OCI-LY3 (cell line): Measurements from ENCODE around the gene SPX.

Experiments
- EZH2phosphoT487 ChIP-seq: fragments of 200-600 bp; shearing (Covaris generic); IDR thresholded peaks from 2 replicates; pipeline ENCODE4 v1.6.1; 2018; ENCODE audit warnings: antibody characterized with exemption, mixed run types, low read depth
- TF ChIP-seq, protein P1 (sequence below): fragments of 200-600, 300-600 bp; sonication (generic); IDR thresholded peaks from 2 replicates; pipeline ENCODE4 v1.5.1; 2014; ENCODE audit warnings: antibody characterized with exemption, low read length, low read depth

DNA sequence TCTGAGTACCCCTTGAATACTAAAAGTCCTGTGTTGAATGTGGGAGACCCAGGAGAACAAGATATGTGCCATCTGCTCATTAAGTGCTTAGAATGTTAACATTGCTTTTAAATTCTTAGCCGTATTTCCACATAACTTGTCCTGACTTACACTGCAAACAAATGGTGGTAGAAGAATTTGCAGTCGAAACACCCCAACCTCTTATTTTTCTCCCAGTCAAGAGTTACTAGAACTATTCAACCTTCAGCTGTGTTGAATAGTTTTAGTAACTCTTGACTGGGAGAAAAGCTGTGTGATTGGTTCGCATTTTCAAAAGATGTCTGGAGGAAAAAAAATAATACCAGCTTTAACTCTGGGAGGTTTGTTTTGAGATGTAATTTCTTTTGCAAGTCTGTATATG, 7.6 kb upstream of the SPX start:
- TF ChIP-seq, protein P1, sequence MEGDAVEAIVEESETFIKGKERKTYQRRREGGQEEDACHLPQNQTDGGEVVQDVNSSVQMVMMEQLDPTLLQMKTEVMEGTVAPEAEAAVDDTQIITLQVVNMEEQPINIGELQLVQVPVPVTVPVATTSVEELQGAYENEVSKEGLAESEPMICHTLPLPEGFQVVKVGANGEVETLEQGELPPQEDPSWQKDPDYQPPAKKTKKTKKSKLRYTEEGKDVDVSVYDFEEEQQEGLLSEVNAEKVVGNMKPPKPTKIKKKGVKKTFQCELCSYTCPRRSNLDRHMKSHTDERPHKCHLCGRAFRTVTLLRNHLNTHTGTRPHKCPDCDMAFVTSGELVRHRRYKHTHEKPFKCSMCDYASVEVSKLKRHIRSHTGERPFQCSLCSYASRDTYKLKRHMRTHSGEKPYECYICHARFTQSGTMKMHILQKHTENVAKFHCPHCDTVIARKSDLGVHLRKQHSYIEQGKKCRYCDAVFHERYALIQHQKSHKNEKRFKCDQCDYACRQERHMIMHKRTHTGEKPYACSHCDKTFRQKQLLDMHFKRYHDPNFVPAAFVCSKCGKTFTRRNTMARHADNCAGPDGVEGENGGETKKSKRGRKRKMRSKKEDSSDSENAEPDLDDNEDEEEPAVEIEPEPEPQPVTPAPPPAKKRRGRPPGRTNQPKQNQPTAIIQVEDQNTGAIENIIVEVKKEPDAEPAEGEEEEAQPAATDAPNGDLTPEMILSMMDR: no peak
- TF ChIP-seq EZH2phosphoT487: no peak
